Fibroblast of lung (primary cell): ENCODE results near the gene RCAN1. TPM values are rescaled to one million over a fixed set of nuclear protein-coding genes. Genes with fewer than 3 reads are reported as not detected.
"Not testable (repeated sequence)": the region's sequence is repeated elsewhere in the genome, so short reads cannot be mapped to it uniquely, and the experiment has no call there.

Experiments used
- DNase-seq, 2 donors: peaks; one replicate each; pipeline versions ENCODE4 v3.0.0 to v3.0.0-alpha.2; 2010; ENCODE audit warnings: low read depth in 2 of 2
- H2AFZ ChIP-seq: 2 replicates; pipeline ENCODE4 v1.5.1; 2012; ENCODE audit warnings: low read length, control low read depth, inconsistent platforms
- H3K27ac ChIP-seq: 2 replicates; pipeline ENCODE4 v1.5.1; 2011; ENCODE audit warnings: low read length, control low read depth; ENCODE audit not compliant: insufficient read depth
- H3K27me3 ChIP-seq: 2 replicates; pipeline ENCODE4 v1.5.1; 2011; ENCODE audit warnings: mild to moderate bottlenecking, low read length; ENCODE audit not compliant: control insufficient read depth, insufficient read depth
- H3K36me3 ChIP-seq: 2 replicates; pipeline ENCODE4 v1.5.1; 2011; ENCODE audit warnings: low read length; ENCODE audit not compliant: control insufficient read depth, insufficient read depth
- H3K4me1 ChIP-seq: 2 replicates; pipeline ENCODE4 v1.5.1; 2011; ENCODE audit warnings: low read length; ENCODE audit not compliant: control insufficient read depth, insufficient read depth; ENCODE audit errors: extremely low read depth
- H3K4me2 ChIP-seq: 2 replicates; pipeline ENCODE4 v1.5.1; 2011; ENCODE audit warnings: low read length, control low read depth; ENCODE audit not compliant: insufficient read depth; ENCODE audit errors: extremely low read depth
- H3K4me3 ChIP-seq, 4 experiments: fragments of 200-600 bp in 1 of 4; sonication (generic) in 1 of 4; replicated peaks in 1 of 4; 2 replicates each; pipeline ENCODE4 v1.5.1; 2011 to 2016; ENCODE audit warnings: low read length in 4 of 4, low read depth in 3 of 4, mild to moderate bottlenecking in 3 of 4, control low read depth in 2 of 4, inconsistent platforms in 1 of 4, mixed read lengths in 1 of 4; ENCODE audit not compliant: insufficient read depth in 1 of 4; ENCODE audit errors: control extremely low read depth in 1 of 4
- H3K79me2 ChIP-seq: 2 replicates; pipeline ENCODE4 v1.5.1; 2012; ENCODE audit warnings: mild to moderate bottlenecking, low read length, inconsistent platforms; ENCODE audit not compliant: control insufficient read depth, insufficient read depth
- H3K9ac ChIP-seq: 2 replicates; pipeline ENCODE4 v1.5.1; 2011; ENCODE audit warnings: mild to moderate bottlenecking, low read length, control low read depth; ENCODE audit not compliant: insufficient read depth
- H3K9me3 ChIP-seq: 2 replicates; pipeline ENCODE4 v1.5.1; 2012; ENCODE audit warnings: low read depth, low read length; ENCODE audit not compliant: control insufficient read depth, insufficient read depth
- H4K20me1 ChIP-seq: 2 replicates; pipeline ENCODE4 v1.5.1; 2011; ENCODE audit warnings: low read length; ENCODE audit not compliant: control insufficient read depth, insufficient read depth; ENCODE audit errors: extremely low read depth
- CTCF ChIP-seq, 2 donors: IDR thresholded peaks in 1 of 2; conservative IDR thresholded peaks in 1 of 2; 1 replicate in 1 of 2; 2 replicates in 1 of 2; pipeline ENCODE4 v1.5.1; 2011 to 2012; ENCODE audit warnings: low read length in 2 of 2, control low read depth in 1 of 2, inconsistent platforms in 1 of 2, low read depth in 1 of 2, mild to moderate bottlenecking in 1 of 2
- EZH2 ChIP-seq: IDR thresholded peaks from 2 replicates; pipeline ENCODE4 v1.5.1; 2012; ENCODE audit warnings: low read length, control low read depth, mild to moderate bottlenecking; ENCODE audit errors: missing control alignments
- polyA plus RNA-seq, 2 donors: library from polyadenylated mRNA; depleted of rRNA in 1 of 2; stranded (reverse) in 1 of 2; unstranded in 1 of 2; fragments of >200 nt; gene quantifications; 2 replicates each; pipeline ENCODE4 v1.2.1, GENCODE V29; 2011 to 2012; ENCODE audit warnings: missing spikeins in 1 of 2
- total RNA-seq: library from RNA; depleted of rRNA; stranded (reverse); fragments of >200 nt; gene quantifications from 2 replicates; pipeline ENCODE4 v1.2.1, GENCODE V29; 2014

The RCAN1 gene
- total and polyA plus RNA-seq, 2 donors (not counting 1 experiment from before 2014, with no cell fraction given), result 94.8 to 259 TPM

- Histone ChIP-seq H3K4me3 (no peak overlapping the region), H3K27me3 (no peaks in the 10 kb centered on the region), H3K4me1 (no peaks in the 10 kb centered on the region), H3K4me2 (no peak overlapping the region), H3K79me2 (no peaks in the 10 kb centered on the region), H3K27ac (no peak overlapping the region), H4K20me1 (no peaks in the 10 kb centered on the region), H2AFZ (no peak overlapping the region), H3K36me3 (no peaks in the 10 kb centered on the region), H3K9ac (no peak overlapping the region), H3K9me3 (no peaks in the 10 kb centered on the region)
- TF ChIP-seq EZH2 (no peak), CTCF (conservative IDR thresholded peaks at IDR 0.05 in 1 of 2, IDR thresholded peaks at IDR 0.05 in 1 of 2; ENCODE audit: low read depth in 1 of 2, low read length in 2 of 2) (no peak)
- no peak for DNase-seq
These were observed 4.9 kb downstream of the RCAN1 start for GRCh38 chr21:34609933-34610549.

- Histone ChIP-seq H3K9me3 (no peaks in the 10 kb centered on the region), H3K27ac (no peak overlapping the region), H3K27me3 (no peaks in the 10 kb centered on the region), H3K9ac (no peak overlapping the region), H3K4me3 (no peak overlapping the region), H3K79me2 (no peaks in the 10 kb centered on the region), H2AFZ (no peak overlapping the region), H3K36me3 (no peaks in the 10 kb centered on the region), H3K4me1 (no peaks in the 10 kb centered on the region), H3K4me2 (no peak overlapping the region), H4K20me1 (no peaks in the 10 kb centered on the region)
- no peak for DNase-seq
- TF ChIP-seq CTCF (conservative IDR thresholded peaks at IDR 0.05 in 1 of 2, IDR thresholded peaks at IDR 0.05 in 1 of 2; ENCODE audit: low read depth in 1 of 2, low read length in 2 of 2) (no peak), EZH2 (no peak)
These were observed 5.5 kb downstream of the RCAN1 start for GRCh38 chr21:34609244-34609932.

GRCh38 chr21:34607376-34607775 is 7.5 kb downstream of the RCAN1 start:
- H3K79me2 ChIP-seq, H3K36me3 ChIP-seq, H2AFZ ChIP-seq, H3K9me3 ChIP-seq, H3K4me1 ChIP-seq, H4K20me1 ChIP-seq, H3K27ac ChIP-seq, DNase-seq, H3K4me2 ChIP-seq, H3K4me3 ChIP-seq, H3K27me3 ChIP-seq, H3K9ac ChIP-seq: not testable (repeated sequence)
